Amygdala (tissue), 56 donors: ENCODE data around the gene ACTRT2.

Experiments used
- DNase-seq, 56 donors: peaks; one replicate each; lab custom pipeline; 2025; lab: John Stamatoyannopoulos, UW

ACTRT2 gene

DNA sequence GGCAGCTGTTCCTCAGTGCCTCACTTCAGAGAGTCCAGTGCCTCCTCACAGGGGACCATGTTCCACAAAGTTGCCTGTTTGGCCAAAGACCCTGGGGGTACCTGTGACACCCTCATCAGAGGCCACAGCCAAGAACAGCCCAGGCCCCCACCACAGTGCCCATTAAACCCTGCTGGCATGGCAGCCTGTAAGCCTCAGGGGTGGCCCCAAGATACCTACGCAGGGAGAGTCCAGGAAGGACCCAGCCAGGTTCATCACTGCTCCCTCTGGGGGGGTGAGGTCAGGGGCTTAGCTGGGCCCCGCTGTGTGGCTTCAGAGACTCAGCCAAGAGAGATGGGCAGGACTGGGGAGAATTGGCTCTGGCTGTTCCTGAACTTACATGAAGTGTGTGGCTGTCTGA, 28.6 kb downstream of the ACTRT2 start:
- DNase-seq, result no peak

GRCh38 chr1:3050603-3051002, 29.3 kb downstream of the ACTRT2 start:
- DNase-seq, result no peak

DNA sequence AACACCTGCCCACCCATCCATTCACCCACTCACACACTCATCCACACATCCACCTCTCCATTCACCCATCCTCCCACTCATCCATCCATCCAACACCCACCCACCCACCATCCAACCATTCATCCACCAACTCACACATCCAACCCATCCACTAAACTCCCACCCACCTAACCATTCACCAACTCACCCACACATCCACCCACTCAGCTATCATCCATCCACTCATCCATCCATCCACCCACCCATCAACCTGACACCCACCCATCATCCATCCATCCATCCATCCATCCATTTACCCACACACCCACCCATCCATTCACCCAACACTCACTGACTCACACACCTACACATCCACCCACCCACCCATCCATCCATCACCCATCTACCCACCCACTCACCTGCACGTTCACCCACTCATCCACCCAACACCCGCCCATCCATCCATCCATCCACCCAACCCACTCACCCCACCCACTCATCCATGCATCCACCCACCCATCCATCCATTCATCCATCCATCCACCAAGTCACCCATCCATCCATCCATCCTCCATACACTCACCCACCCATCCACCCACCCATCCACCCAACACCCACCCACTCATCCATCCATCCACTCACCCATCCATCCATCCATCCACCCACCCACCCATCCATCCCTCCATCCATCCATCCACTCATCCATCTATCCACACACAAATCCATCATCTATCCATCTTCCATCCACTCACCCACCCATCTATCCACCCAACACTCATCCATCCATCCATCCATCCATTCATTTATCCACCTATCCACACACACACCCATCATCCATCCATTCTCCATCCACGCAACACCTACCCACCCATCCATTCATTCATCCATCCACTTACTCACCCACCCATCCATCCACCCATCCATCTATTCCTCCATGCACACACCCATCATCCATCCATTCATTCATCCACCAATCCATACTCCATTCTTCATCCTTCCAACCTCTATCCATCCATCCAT, 30.3 kb downstream of the ACTRT2 start:
- no peak for DNase-seq

- no peak for DNase-seq
Measured at GRCh38 chr1:3052501-3052900, 31.2 kb downstream of the ACTRT2 start.

DNA sequence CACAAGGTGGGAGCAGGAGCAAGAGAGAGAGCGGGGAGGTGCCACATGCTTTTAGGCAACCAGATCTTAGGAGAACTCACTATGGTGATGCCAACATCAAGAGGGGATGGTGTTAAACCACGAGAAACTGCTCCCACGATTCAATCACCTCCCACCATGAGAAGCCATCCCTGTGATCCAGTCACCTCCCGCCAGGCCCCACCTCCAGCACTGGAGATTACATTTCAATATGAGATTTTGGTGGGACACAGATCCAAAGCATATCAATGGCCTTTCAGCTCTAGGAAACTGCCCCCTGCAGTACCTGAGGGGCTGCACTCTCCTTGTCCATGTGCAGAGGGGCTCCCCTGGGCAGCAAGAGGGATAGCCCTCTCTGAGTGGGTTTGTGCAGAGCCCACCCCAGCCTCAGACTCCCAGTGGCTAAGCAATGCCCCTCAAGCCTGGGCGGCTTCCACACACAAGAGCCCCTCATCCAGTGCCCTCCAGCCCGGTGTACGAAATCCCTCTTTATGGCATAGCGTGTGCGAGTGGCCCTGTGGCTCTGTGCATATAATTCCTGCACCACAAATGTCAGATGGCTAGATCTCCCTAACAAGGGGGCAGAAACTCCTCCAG, 32.2 kb downstream of the ACTRT2 start:
- no peak for DNase-seq

DNA sequence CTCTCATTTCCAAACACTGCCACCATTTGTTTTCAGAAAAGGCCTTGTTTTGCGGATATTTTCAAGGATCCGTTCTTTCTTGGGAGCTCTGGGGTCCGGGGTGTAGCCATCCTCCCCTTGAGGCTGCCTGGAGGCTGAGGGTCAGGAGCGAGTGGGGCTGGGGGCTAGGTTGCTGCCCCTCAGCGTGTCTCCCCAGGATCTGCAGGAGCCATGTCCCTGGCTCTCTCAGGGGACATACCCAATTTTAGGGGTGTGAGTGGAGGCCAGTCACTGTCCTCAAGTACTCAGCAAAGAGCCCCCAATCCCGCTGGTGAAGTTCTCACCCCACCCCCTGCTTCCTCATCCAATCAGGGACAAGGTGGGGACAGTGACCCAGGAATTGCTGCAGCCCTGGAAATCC, 32.7 kb downstream of the ACTRT2 start:
- no peak for DNase-seq

- DNase-seq, result no peak
Measured at GRCh38 chr1:3054474-3054873, 33.2 kb downstream of the ACTRT2 start.

DNA sequence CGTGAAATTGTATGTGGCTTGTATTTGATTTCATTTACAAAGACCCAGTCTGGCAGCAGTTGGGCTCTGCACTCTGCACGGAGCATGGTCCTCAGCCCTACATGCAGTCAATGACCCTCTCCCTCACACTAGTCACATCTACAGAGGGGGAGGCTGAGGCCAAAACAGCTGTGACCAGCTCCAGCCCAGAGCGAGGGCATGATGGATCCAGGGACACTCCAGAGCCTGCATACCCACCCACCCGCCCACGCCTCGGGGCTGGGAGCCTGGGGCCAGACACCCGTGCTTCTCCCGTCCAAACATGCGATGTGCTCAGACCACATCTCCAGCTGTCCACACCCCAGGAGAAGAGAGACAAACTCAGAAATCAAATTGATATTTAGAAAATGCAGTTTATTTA, 33.8 kb downstream of the ACTRT2 start:
- DNase-seq, result no peak

GRCh38 chr1:3056641-3057040, 35.4 kb downstream of the ACTRT2 start:
- no peak for DNase-seq

GRCh38 chr1:3058263-3059030, 37.2 kb downstream of the ACTRT2 start:
- DNase-seq, result no peak

- no peak for DNase-seq
Measured at GRCh38 chr1:3060127-3060526, 38.9 kb downstream of the ACTRT2 start.

DNA sequence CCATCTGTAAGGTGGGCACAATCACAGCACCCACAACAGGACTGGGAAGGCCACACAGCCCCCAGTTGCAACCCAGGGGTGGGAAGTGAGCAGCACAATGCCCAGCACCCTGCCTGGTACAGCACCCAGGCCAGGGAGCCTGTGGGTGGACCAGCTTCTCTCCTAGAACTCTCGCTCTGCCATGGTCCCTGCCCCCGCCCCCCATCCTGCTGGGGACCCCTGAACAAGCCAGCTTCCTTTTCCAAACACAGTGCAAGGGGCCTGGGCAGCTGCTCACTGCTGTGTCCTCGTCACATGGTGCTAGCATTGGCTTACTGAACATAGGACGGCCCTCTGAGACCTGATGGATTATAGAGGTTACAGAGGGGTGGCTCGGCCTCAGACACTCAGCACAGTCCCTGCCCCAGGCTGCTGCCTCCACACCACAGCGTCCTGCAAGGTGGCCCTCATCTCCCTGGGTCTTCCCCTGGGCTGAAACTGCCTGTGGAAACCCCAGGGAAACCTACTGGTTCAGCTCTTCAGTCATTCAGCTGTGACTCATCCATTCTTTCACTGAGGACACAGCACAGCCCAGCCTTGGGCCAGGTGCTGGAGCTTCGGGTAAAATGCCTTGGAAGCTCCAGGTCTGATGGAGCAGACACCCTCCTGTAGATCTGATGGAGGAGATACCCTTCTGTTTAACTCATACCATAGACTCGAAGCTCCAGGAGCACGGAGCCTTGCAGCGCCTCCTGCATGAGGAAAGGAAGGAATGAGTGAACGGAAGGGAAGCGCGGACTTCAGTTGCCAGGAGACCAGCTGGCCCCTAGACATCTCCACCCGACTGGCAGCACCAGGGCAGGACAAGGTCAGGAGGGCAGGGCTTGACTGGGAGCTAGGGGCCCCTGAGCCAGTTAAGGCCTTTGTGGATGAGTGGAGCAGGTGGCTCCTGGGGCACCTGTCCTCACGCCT, 39.6 kb downstream of the ACTRT2 start:
- no peak for DNase-seq

GRCh38 chr1:3061566-3061965, 40.3 kb downstream of the ACTRT2 start:
- no peak for DNase-seq

- DNase-seq, result no peak
Measured at GRCh38 chr1:3061981-3062615, 40.8 kb downstream of the ACTRT2 start.

- DNase-seq, result no peak
Measured at GRCh38 chr1:3062616-3063378, 41.5 kb downstream of the ACTRT2 start.

- no peak for DNase-seq
Measured at GRCh38 chr1:3063379-3064295, 42.4 kb downstream of the ACTRT2 start.

DNA sequence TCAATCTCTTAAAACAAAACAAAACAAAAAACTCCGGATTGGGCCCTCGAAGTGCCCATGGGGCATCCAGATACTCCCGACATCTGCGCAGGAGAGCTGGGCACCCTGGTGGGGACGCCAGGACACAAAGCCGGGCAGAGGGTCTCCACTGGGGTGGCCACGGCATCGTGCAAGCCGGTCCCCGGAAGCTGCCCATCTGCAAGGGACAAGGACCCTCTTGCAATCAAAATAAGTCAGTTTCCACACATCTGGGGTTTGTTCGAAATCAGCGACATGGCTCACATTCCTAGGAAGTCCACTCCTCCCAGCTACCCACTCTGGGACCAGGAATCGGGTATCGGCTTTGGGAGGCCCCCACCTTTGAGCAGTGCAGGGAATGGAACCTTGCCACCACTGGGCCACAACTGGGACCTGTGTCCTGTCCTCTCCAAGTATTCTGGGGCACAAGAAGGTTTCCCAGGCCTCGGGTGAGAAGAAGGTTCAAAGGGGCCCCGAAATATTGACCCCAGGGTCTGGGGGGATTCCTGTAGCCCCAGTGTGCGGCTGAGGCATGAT, 43.1 kb downstream of the ACTRT2 start:
- no peak for DNase-seq
